ENCODE measurements around the gene SH3RF3.

Gene SH3RF3

DNA sequence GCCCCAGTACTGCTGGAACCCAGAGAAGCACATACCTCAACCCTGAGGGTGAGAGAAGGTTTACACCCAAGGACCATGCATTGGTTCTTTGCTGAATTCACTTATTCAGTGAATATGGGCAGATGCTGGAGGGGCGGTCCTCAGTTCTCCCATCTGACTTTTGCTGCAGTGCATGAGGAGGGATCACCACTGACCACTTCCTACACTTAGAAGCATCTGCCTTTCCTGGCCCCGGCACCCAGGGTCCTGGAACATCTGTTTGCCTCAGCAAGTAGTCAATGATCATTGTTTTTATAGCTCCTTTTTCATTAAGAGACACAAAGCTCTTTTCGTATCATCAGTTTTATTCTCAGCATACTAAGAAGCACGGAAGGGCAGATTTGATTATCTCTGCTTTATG is 211.4 kb downstream of the SH3RF3 start:
- no peak for DNase-seq (ENCODE audit: low read depth)

GRCh38 chr2:109341355-109342255 is 212.6 kb downstream of the SH3RF3 start:
- no peak for DNase-seq (ENCODE audit: low read depth)

GRCh38 chr2:109342256-109342850 is 213.3 kb downstream of the SH3RF3 start:
- DNase-seq (ENCODE audit: low read depth), result no peak

DNA sequence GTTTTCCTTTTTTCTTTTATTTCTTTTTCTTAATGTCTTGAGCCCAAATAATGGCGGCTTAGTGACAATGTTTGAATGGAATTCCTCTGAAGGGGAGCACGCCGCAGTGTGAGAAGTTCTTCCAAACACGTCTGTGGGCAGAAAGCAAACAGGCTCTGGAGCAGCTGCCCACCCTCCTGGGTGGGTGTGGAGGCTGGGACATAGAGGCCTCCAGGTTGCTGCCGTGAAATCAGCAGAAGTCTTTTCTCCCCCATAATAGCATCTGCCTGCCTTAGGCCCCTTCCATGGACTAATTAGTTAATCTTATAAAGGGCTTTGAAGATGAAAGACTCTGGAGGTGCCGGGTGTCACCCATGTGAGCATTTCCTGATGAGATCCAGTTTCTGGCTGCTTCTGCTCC is 213.9 kb downstream of the SH3RF3 start:
- DNase-seq (ENCODE audit: low read depth), result no peak

DNA sequence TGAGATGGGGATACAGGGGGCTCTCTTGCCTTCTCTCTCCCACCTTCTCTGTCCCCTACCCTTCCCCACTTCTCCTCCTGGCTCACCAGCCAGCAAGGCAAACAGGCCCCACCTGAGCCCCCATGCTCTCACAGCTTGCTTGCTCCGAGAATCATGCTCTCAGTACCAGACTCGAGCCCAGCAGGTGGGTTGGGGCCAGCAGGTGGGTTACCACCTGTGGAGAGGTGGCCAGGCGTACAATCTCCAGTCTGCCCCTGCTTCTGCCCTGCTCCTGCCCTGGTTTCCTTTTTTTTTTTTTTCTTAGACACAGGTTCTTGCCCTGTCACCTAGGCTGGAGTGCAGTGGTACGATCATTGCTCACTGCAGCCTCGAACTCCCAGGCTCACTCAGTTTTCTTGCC is 214.5 kb downstream of the SH3RF3 start:
- no peak for DNase-seq (ENCODE audit: low read depth)

- DNase-seq (ENCODE audit: low read depth), result no peak
These were observed 215.3 kb downstream of the SH3RF3 start for GRCh38 chr2:109344270-109344805.

DNA sequence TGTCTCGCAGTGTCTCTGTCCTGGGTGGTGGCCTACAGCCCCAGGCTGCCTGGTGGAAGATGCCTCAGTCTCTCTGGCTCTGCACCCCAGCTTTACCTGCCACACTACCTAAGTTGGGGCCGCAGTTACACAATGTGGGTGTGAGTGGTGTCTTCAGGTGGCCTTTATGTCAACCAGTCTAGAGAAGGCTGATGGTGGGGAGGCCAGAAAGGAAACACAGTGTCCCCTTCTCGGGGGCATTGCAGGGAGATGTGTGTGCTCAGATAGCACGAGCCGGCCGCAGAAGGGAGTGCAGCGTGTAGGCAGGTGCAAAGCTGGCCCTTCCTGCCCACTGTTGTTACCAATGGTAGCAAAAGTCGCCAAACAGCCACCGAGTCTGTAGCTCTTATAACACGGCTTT is 216.1 kb downstream of the SH3RF3 start:
- DNase-seq (ENCODE audit: low read depth), result no peak

DNA sequence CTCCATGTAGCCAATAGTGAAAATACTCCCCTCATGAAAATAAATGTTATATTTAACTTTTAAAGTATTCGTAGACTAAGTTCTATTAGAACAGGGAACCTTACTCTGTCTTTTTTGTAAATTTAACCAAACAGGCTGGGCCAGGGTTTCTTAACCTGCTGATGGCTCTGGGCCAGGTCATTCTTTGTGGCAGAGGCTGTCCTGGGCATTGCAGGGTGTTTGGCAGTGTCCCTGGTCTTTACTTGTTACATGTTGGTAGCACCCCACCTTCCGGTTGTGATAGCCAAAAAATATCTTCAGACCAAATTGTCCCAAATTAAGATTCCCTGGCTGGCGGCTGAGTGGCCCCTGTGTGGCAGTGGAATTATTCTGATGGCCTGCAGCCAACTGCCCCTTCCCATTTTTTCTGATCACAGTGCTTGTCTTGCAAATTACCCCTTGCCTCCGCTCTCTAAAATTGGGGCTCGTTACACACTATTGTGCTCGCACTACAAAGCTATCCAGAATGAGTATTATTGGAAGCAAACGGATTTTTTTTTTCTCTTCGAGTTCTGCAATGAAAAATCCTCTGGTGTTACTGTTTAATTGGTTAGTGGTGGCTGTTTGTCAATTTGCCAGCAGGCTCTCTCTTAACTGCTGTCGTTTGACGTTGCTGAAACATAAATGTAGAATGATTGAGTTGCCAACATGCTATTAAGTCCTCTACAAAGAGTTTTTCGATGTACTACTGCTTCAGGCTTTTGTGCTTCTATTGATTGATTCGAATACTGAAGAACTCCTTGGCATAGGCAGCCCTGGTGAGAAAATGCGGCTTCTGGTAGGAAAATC is 216.9 kb downstream of the SH3RF3 start:
- no peak for DNase-seq (ENCODE audit: low read depth)

DNA sequence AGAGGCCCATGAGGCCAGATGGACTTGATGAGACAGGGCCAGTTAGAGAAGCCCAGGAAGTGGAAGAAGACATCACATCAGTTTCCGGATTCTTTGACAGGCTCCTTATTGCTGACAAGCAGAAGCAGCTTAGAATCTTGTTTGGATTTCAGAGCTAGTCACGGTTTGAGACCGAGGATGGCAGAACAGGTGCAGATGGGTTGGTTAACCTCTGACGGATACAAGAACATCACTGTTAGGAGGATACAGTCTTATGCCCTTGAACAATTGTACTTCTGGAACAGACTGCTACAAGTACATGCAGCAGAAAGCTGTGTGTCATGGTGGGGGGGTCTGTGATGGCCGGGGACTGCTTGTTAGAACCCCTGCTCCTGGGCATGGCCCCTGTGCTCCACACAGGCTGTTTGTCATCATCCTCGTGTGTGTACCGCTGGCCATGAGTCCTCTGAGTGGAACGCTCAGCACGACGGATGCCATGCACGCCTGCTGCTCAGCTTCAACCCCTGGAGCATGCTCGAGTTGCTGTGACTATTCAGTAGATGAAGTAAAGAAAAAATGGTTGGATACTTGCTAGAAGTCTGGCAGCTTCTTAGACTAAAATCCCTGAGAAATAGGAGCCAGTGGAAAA is 217.7 kb downstream of the SH3RF3 start:
- DNase-seq (ENCODE audit: low read depth), result no peak

DNA sequence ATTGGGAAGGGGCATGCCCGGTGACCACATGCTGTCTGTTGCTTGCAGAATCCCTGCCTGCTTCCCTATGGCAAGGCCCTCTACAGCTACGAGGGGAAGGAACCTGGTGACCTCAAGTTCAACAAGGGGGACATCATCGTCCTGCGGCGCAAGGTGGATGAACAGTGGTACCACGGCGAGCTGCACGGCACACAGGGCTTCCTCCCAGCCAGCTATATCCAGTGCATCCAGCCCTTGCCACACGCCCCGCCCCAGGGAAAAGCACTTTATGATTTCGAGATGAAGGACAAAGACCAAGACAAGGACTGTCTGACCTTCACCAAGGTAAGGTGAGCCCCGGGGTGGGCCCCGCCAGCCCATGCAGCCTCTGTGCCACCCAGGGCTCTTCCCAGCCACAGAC is 218.6 kb downstream of the SH3RF3 start:
- no peak for DNase-seq (ENCODE audit: low read depth)

GRCh38 chr2:109348190-109348589 is 219.2 kb downstream of the SH3RF3 start:
- DNase-seq (ENCODE audit: low read depth), result no peak

- peak; percentile 30 for DNase-seq (ENCODE audit: low read depth)
These were observed 219.9 kb downstream of the SH3RF3 start for GRCh38 chr2:109348671-109349502.

DNA sequence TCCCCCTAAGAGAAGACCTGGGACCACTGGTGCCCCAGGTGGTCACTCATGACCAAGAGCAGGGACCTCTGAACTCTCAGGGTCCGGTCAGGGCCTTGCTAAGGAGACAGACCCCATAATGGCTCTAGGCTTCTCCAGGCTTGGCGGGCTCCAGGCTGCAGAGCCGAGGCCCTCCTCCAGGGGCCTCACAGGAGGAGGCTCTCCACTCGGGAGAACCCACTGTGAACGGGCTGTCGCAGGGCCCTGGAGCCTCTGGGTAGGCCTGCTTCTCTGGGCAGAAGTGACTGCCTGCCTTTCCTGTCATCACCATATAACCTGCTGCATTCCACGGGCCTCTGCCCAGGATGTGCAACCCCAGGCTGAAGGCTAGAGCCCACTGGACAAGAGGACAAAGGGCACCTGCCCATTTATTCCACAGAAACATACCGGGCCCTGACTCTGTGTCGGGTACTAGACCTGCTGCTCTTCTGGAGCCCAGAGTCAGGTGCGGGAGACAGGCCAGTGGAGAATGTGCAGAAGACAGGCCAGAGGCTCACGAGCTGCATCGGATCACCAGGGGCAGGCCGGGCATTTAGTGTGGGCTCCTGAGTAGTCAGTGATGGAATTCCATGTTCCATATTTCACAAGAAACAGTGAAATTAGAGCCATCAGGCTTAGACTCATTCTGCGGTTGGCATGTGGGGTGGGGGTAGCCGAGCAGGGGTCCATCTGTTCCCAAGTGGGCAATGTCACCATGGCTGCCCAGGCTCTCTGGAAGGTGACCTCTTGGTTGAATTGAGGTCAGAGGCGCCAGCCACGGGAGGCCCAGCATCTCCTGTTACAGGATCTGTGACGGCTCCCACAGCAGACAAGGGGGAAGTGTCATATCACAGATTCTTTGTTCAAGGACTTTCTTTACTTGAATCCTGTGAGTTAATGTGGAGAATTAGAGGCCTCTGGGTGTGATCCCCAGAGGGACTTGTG is 220.8 kb downstream of the SH3RF3 start:
- DNase-seq (ENCODE audit: low read depth), result no peak

DNA sequence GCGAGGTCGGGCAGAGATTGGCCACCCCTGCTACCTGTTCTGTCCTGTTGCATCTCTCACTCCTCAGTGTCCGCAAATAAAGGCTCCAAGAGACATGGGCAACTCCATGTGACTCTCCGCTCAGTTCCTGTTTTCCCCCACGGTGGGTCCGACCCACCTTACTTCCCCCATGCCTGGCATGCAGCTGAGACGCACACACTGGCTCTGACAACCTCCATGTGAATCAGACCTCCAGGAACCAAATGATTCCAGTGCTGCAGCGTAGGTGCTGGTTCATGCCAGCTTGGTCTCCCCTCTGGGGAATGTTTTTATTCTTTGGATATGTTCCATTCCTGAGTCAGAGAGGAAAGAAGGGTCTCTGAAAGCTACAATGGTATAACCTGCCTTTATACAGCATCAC is 221.5 kb downstream of the SH3RF3 start:
- DNase-seq (ENCODE audit: low read depth), result no peak

- no peak for DNase-seq (ENCODE audit: low read depth)
These were observed 222.3 kb downstream of the SH3RF3 start for GRCh38 chr2:109351164-109351756.

DNA sequence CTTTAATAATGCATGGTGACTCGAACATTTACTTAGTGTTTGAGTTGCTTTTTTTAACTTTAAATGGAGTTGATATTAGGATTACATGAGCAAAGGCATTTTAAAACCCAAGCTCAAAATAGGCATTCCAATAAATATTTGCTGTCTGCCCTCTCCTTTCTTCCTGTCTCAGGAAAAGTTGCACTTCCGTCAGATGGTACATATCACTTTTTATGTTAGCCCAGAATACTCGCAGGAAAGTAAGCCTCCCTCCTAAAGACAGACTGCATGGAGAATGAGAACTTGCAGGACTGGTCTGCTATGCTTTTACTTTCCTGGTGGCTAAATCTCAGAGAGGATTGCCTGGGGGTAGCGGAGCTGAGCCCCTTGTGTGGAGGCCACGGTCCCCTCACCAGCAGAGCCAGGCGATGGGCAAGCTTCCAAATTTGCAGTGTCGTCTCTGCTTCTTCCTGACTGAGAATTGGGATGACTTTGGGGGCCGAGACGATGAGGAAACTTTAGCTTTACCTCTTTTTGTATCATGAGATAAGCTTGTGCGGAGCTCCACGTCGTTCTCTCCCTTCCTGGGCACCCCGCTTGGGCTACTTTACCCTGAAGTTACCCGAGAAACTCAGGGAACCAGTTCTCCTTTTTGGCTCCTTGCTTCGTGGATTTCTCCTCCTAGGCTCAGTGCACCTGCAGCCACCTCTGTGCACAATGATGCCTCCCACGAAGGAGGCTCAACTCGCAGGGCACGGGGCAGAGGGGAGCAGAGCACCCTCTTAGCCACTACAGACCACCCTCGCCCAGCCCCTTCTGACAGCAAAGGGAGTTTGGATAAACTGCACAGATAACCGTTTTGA is 223.3 kb downstream of the SH3RF3 start:
- DNase-seq (ENCODE audit: low read depth), result no peak

DNA sequence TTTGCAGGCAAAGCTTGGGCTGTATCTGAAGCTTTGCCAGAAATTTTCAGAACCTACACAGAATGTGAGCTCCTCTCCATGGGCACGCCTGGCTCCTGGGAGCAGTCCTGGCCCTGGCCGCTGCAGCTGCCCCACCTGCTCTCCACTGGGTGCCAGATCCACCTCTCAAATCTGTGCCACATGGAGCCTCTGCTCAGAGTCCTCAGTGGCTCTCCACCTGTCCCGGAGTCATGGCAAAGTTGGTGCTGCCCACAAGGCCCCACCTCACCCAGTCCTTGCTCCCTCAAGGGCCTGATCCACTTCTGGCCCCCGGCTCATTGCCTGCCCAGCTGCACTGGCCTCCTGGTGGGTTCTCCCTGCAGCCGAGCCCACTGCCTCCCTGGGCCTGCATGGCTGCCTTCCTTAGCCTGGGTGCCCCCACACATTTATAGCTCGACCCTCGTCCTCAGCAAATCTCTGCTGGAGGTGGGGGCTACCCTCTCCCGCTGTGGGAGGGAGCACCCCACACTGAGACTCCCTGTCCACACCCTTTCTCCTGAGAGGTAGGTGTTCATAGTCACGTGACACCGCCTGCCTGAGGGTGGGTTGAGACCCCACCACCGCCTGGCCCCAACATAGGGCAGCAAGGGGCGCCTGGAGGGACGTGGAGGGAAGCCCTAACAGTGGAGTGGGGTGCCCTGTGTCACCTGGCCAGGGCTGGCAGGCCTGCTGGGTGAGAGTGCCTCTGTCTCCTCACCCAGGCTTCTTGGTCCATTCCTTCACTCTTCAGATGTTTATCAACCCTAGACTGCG is 224.1 kb downstream of the SH3RF3 start:
- no peak for DNase-seq (ENCODE audit: low read depth)

Data from activated T-cell treated with anti-CD3 and anti-CD28 coated beads for 1 hour (primary cell).